GM19395 (cell line): ENCODE results near the gene RFNG.

Source experiments
- ATAC-seq: cut with Tn5 transposase; IDR thresholded peaks from one replicate; pipeline ENCODE4 v1.9.1; 2021; ENCODE audit warnings: mild to moderate bottlenecking, moderate library complexity; ENCODE audit not compliant: unreplicated experiment

RFNG gene

GRCh38 chr17:82078433-82078832 lies 26.8 kb upstream of the RFNG start:
- no peak for ATAC-seq

- ATAC-seq = no peak
These were observed 26.2 kb upstream of the RFNG start for GRCh38 chr17:82077617-82078358.

GRCh38 chr17:82076785-82077591 lies 25.4 kb upstream of the RFNG start:
- ATAC-seq = no peak

- ATAC-seq = no peak
These were observed 24.6 kb upstream of the RFNG start for GRCh38 chr17:82076018-82076784.

GRCh38 chr17:82073446-82073845 lies 21.8 kb upstream of the RFNG start:
- ATAC-seq = no peak

GRCh38 chr17:82072827-82073226 lies 21.2 kb upstream of the RFNG start:
- ATAC-seq = no peak

- ATAC-seq = no peak
These were observed 19.0 kb upstream of the RFNG start for GRCh38 chr17:82070611-82071010.

GRCh38 chr17:82065638-82066303 lies 14.2 kb upstream of the RFNG start, which contains the start of gene DUS1L:
TSS of gene DUS1L (minus strand) at chr17:82065804. CDS start at chr17:82065059, 745 bp downstream.
- ATAC-seq = peak; percentile 61

- ATAC-seq = peak; percentile 32
These were observed 13.6 kb upstream of the RFNG start for GRCh38 chr17:82065193-82065637.

- ATAC-seq = no peak
These were observed 13.0 kb upstream of the RFNG start for GRCh38 chr17:82064433-82065192.

- no peak for ATAC-seq
These were observed 12.1 kb upstream of the RFNG start for GRCh38 chr17:82063424-82064415.

GRCh38 chr17:82062984-82063368 lies 11.4 kb upstream of the RFNG start:
- ATAC-seq = no peak

- ATAC-seq = no peak
These were observed 10.7 kb upstream of the RFNG start for GRCh38 chr17:82062076-82062983.

GRCh38 chr17:82061047-82061925 lies 9.7 kb upstream of the RFNG start:
- ATAC-seq = no peak

GRCh38 chr17:82060614-82061013 lies 9.0 kb upstream of the RFNG start:
- ATAC-seq = no peak

GRCh38 chr17:82060001-82060380 lies 8.4 kb upstream of the RFNG start:
- ATAC-seq = no peak
